HL-60 (cell line): ENCODE data around the gene PIP5K1B.
A peak's percentile ranks its signal among the peaks of the same experiment; 100 is the strongest.

Experiments
- DNase-seq, 2 experiments: peaks; one replicate each; pipeline ENCODE4 v3.0.0-alpha.2; 2010 to 2020; ENCODE audit warnings: low read depth in 1 of 2, low spot score in 1 of 2
- H3K27ac ChIP-seq: fragments of 250-450 bp; sonication (Bioruptor Pico); replicated peaks from 2 replicates; pipeline ENCODE4 v1.5.1; 2020; ENCODE audit warnings: mild to moderate bottlenecking, moderate library complexity
- H3K27me3 ChIP-seq: fragments of 250-450 bp; sonication (Bioruptor Pico); 2 replicates; pipeline ENCODE4 v1.5.1; 2021; ENCODE audit warnings: mild to moderate bottlenecking, moderate library complexity; ENCODE audit not compliant: insufficient read depth, poor library complexity, severe bottlenecking
- H3K4me3 ChIP-seq: replicated peaks from 2 replicates; pipeline ENCODE4 v1.5.1; 2011; ENCODE audit warnings: mild to moderate bottlenecking, control low read depth, low read length; ENCODE audit not compliant: insufficient read depth
- GABPA ChIP-seq: IDR thresholded peaks from 2 replicates; pipeline ENCODE4 v1.6.1; 2012; ENCODE audit warnings: low read depth
- POLR2AphosphoS5 ChIP-seq: IDR thresholded peaks from 2 replicates; pipeline ENCODE4 v1.6.1; 2012; ENCODE audit warnings: low read depth
- SPI1 ChIP-seq: IDR thresholded peaks from 2 replicates; pipeline ENCODE4 v1.6.1; 2012; ENCODE audit warnings: low read depth, mild to moderate bottlenecking, borderline replicate concordance
- TF ChIP-seq, protein P1 (sequence below): IDR thresholded peaks from one replicate; pipeline ENCODE4 v1.5.1; 2011; ENCODE audit warnings: low read length, control low read depth, inconsistent platforms; ENCODE audit not compliant: insufficient read depth
- TF ChIP-seq, protein P2 (sequence below): IDR thresholded peaks from 2 replicates; pipeline ENCODE4 v1.6.1; 2012; ENCODE audit warnings: low read depth; ENCODE audit not compliant: insufficient replicate concordance

Gene PIP5K1B

GRCh38 chr9:69027355-69028097, 322.5 kb downstream of the PIP5K1B start:
- DNase-seq = peak; percentile 37 to 54
- no peak for TF ChIP-seq GABPA
- TF ChIP-seq, protein P1, sequence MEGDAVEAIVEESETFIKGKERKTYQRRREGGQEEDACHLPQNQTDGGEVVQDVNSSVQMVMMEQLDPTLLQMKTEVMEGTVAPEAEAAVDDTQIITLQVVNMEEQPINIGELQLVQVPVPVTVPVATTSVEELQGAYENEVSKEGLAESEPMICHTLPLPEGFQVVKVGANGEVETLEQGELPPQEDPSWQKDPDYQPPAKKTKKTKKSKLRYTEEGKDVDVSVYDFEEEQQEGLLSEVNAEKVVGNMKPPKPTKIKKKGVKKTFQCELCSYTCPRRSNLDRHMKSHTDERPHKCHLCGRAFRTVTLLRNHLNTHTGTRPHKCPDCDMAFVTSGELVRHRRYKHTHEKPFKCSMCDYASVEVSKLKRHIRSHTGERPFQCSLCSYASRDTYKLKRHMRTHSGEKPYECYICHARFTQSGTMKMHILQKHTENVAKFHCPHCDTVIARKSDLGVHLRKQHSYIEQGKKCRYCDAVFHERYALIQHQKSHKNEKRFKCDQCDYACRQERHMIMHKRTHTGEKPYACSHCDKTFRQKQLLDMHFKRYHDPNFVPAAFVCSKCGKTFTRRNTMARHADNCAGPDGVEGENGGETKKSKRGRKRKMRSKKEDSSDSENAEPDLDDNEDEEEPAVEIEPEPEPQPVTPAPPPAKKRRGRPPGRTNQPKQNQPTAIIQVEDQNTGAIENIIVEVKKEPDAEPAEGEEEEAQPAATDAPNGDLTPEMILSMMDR = peak; percentile 87
- H3K27ac ChIP-seq = no peak overlapping the region
- no peaks in the 10 kb centered on the region for H3K27me3 ChIP-seq
- no peak overlapping the region for H3K4me3 ChIP-seq

DNA sequence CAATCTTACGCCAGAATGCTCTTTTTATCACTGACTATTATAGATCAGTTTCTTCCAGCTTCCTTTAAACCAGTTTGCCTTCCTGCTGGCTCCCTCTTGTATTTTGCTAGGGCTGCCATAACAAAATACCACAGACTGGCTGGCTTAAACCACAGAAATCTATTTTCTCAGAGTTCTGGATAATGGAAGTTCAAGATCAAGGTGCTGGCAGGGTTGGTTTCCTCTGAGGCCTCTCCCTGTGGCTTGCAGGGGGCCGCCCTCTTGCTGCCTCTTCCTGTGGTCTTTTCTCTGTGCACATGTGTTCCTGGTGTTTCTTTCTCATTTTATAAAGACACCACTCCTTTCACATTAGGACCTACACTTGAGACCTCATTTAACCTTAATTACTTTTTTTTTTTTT, 323.7 kb downstream of the PIP5K1B start:
- DNase-seq = peak in 1 of 2 experiments; percentile 35
- TF ChIP-seq POLR2AphosphoS5 = no peak
- Histone ChIP-seq H3K27me3 (no peaks in the 10 kb centered on the region), H3K4me3 (no peak overlapping the region), H3K27ac (no peak overlapping the region)

DNA sequence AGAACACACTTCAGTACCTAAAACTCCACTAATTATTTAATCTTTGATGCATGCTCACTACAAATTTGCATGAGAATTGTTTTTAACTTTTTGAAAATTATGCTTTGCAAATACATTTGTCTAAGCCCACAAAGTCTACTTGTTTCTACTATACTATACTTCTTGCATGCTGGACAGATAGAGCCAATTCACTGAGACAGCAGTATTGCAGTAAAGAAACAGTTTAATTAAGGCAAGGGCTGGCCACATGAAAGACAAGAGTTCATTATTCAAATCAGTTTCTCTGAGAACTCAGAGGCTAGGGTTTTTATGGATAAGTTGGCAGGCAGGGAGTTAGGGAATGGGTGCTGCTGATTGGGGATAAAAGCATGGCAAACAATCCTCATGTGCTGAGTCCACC, 324.5 kb downstream of the PIP5K1B start:
- Histone ChIP-seq H3K27ac (no peak overlapping the region), H3K4me3 (no peak overlapping the region), H3K27me3 (no peaks in the 10 kb centered on the region)
- TF ChIP-seq POLR2AphosphoS5 = no peak
- TF ChIP-seq, protein P2, sequence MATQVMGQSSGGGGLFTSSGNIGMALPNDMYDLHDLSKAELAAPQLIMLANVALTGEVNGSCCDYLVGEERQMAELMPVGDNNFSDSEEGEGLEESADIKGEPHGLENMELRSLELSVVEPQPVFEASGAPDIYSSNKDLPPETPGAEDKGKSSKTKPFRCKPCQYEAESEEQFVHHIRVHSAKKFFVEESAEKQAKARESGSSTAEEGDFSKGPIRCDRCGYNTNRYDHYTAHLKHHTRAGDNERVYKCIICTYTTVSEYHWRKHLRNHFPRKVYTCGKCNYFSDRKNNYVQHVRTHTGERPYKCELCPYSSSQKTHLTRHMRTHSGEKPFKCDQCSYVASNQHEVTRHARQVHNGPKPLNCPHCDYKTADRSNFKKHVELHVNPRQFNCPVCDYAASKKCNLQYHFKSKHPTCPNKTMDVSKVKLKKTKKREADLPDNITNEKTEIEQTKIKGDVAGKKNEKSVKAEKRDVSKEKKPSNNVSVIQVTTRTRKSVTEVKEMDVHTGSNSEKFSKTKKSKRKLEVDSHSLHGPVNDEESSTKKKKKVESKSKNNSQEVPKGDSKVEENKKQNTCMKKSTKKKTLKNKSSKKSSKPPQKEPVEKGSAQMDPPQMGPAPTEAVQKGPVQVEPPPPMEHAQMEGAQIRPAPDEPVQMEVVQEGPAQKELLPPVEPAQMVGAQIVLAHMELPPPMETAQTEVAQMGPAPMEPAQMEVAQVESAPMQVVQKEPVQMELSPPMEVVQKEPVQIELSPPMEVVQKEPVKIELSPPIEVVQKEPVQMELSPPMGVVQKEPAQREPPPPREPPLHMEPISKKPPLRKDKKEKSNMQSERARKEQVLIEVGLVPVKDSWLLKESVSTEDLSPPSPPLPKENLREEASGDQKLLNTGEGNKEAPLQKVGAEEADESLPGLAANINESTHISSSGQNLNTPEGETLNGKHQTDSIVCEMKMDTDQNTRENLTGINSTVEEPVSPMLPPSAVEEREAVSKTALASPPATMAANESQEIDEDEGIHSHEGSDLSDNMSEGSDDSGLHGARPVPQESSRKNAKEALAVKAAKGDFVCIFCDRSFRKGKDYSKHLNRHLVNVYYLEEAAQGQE = no peak
- no peak for TF ChIP-seq SPI1
- no peak for TF ChIP-seq GABPA
- TF ChIP-seq, protein P1 = no peak
- no peak for DNase-seq

DNA sequence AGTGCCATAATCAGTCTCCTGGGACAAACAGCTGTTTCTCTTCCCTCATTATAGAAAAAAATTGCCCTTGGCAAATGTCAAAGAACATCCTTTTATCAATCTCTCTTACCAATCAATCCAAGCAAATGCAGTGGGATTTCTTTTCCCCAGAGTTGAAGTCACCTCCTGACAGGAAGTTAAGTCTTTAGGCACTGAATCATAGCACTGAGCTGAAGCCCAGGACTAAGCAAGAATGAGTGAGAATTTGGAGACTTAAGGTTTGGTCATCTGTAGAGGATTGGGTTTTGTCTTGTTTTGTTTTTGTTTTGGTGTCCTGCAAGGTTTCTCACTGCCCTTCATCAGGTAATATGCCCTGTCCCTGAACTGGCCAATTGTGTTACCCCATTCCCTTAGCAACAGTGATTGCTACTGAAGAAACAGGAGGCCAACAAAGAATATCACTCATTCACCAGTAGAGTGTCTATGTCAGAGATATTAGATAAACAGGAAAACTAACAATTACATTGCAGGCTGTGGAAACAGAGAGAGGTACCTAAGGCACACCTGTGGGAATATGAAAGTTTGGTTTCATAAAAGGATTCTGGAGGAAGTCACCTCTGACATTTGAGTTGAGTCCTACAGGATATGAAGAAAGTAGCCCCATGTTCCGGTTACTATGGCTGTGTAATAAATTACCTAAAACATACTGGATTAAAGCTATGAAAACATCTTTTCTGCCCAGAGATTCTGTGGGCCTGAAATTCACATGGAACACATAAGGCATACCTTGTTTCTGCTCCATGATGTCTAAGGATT, 326.0 kb downstream of the PIP5K1B start:
- TF ChIP-seq GABPA (no peak), SPI1 (no peak), POLR2AphosphoS5 (no peak)
- TF ChIP-seq, protein P1 = no peak
- TF ChIP-seq, protein P2 = no peak
- no peak overlapping the region for H3K27ac ChIP-seq
- DNase-seq = no peak
- no peaks in the 10 kb centered on the region for H3K27me3 ChIP-seq
- H3K4me3 ChIP-seq = no peak overlapping the region
